Ectodermal cell (in vitro differentiated cells): ENCODE measurements around the gene BAHCC1.

Source experiments
- H3K27ac ChIP-seq: 2 replicates; pipeline ENCODE4 v1.7.0; 2013; ENCODE audit warnings: mild to moderate bottlenecking, low read depth, low read length; ENCODE audit not compliant: insufficient read depth, poor library complexity, severe bottlenecking
- H3K27me3 ChIP-seq: 2 replicates; pipeline ENCODE4 v1.7.0; 2013; ENCODE audit warnings: mild to moderate bottlenecking, low read length; ENCODE audit not compliant: insufficient read depth, control insufficient read depth, poor library complexity, severe bottlenecking
- H3K36me3 ChIP-seq: one replicate; pipeline ENCODE4 v1.7.0; 2013; ENCODE audit warnings: low read length; ENCODE audit not compliant: control insufficient read depth, insufficient read depth
- H3K4me1 ChIP-seq: one replicate; pipeline ENCODE4 v1.7.0; 2013; ENCODE audit warnings: low read length; ENCODE audit not compliant: control insufficient read depth, insufficient read depth
- H3K4me3 ChIP-seq: 2 replicates; pipeline ENCODE4 v1.7.0; 2013; ENCODE audit warnings: low read depth, low read length, control low read depth; ENCODE audit not compliant: insufficient read depth
- H3K9me3 ChIP-seq: 2 replicates; pipeline ENCODE4 v1.7.0; 2013; ENCODE audit warnings: mild to moderate bottlenecking, low read length, moderate library complexity; ENCODE audit not compliant: control insufficient read depth
- WGBS, 2 experiments: methylation state at CpG; one replicate each; pipeline ENCODE4 v1.1.7; 2013; ENCODE audit warnings: missing lambda C conversion rate in 2 of 2; 5-methylcytosine and 5-hydroxymethylcytosine counted together

The BAHCC1 gene

DNA sequence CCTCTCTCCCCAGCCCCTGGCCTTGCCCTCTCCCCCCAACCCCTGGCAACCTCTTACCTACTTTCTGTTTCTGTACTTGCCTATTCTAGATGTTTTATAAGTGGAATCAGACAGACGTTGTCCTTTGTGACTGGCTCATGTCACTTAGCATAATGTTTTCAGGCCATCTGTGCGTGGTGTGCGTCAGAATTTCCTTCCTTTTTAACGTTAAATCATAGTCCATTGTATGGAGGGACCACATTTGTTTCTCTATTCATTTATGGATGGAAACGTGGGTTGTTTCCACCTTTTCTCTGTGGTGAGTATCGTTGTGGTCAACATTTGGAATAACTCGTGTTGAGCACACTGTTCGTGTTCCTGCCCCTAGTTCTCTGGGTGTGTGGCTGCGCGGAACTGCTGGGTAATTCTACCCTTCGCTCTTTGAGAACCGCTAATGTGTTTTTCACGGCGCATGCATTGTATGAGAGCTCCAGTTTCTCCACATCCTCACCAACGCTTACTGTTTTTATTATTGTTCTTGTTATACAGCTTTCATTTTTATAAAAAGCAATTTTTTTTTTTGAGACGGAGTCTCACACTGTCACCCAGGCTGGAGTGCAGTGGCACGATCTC lies 91.0 kb downstream of the BAHCC1 start:
- 91% methylated on average over 17 of the region's 17 CpGs for WGBS, 2 experiments
- no peaks in the 10 kb centered on the region for H3K36me3 ChIP-seq
- H3K9me3 ChIP-seq, result no peaks in the 10 kb centered on the region
- H3K27me3 ChIP-seq, result peaks cover 67% of the 10 kb centered on the region
- H3K27ac ChIP-seq, result no peak overlapping the region
- peaks cover 43% of the 10 kb centered on the region for H3K4me1 ChIP-seq
- no peak overlapping the region for H3K4me3 ChIP-seq

GRCh38 chr17:81487089-81487486 lies 91.8 kb downstream of the BAHCC1 start:
- Histone ChIP-seq H3K9me3 (no peaks in the 10 kb centered on the region), H3K4me3 (peak overlapping the region; percentile 39), H3K27me3 (peaks cover 60% of the 10 kb centered on the region), H3K36me3 (no peaks in the 10 kb centered on the region), H3K4me1 (peaks cover 39% of the 10 kb centered on the region), H3K27ac (no peak overlapping the region)
- 79 to 82% methylated on average over 10 of the region's 10 CpGs for WGBS, 2 experiments

DNA sequence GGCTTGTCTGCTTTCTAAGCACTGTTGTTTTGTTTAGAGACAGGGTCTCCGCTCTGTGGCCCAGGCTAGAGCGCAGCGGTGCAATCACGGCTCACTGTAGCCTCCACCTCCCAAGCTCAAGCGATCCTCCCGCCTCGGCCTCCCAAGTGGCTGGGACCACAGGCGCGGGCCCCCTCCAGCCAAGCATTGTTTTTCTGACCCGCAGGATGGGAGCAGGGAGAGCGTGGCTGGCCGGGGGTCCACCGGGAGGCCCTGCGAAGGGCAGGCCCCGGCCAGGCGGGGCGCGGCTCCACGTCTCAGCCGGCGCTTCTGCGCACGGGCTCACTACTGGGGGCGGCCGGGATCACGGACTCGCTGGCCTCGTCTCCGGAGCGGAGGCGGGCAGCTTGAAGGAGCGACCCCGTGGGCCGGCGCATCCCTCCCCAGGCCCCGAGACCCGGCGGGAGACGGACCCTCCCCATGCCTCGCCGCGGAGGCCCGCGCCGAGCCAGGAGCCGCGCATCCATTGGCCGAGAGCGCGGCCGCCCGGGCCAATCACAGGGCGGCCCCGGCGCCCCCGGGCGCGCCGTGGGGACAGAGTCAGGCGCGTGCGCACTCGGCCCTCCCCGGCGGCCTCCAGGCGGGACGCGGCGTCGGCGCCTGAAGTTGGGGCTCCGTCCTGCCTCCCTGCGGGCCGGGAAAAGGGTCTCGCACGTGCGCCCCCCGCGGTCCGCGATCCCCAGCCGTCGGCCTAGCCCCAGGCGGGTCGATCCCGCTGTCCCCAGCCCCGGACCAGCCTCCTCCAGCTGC lies 92.4 kb downstream of the BAHCC1 start:
- no peak overlapping the region for H3K27ac ChIP-seq

DNA sequence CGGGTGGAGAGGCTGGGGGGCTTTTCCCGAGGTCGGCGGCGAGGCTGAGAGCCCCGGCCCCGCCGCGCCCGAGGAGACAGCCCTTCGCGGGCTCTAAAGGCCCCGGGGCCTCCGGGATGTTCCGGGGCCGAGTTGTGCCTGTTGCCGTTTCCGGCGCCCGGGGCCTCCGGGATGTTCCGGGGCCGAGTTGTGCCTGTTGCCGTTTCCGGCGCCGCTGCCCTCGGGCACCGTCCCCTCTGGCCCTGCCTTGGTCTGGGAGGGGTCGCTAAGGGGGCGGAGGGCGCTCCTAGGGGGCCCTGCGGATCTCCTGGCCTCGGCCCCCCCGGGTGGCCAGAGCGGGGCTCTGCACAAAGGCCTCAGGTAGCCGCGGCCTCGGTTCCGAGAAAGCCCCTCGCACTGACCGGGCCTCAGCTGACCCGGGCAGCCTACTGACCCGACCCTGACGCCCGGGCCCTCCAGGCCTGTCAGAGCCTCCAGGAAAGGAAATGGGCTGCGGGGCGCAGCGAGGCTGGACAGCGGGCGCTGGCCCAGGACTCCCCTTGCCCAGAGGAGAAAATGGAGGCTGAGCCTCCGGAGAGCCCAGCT lies 93.1 kb downstream of the BAHCC1 start:
- Histone ChIP-seq H3K4me1 (peaks cover 28% of the 10 kb centered on the region), H3K27me3 (peaks cover 47% of the 10 kb centered on the region), H3K4me3 (peak overlapping the region; percentile 39), H3K36me3 (no peaks in the 10 kb centered on the region), H3K9me3 (no peaks in the 10 kb centered on the region), H3K27ac (no peak overlapping the region)
- 38 to 41% methylated on average over 52 of the region's 52 CpGs for WGBS, 2 experiments

More for the DNA sequence above, 92.4 kb downstream of the BAHCC1 start:
- H3K27me3 ChIP-seq, result peaks cover 54% of the 10 kb centered on the region
- H3K36me3 ChIP-seq, result no peaks in the 10 kb centered on the region
- H3K4me1 ChIP-seq, result peaks cover 34% of the 10 kb centered on the region
- H3K4me3 ChIP-seq, result peak overlapping the region; percentile 39
- no peaks in the 10 kb centered on the region for H3K9me3 ChIP-seq
- 19% methylated on average over 87 of the region's 87 CpGs for WGBS, 2 experiments

GRCh38 chr17:81489012-81489997 lies 94.0 kb downstream of the BAHCC1 start:
- H3K4me3 ChIP-seq, result no peak overlapping the region
- peaks cover 39% of the 10 kb centered on the region for H3K27me3 ChIP-seq
- peaks cover 21% of the 10 kb centered on the region for H3K4me1 ChIP-seq
- no peak overlapping the region for H3K27ac ChIP-seq
- 25 to 27% methylated on average over 27 of the region's 27 CpGs for WGBS, 2 experiments
- H3K36me3 ChIP-seq, result no peaks in the 10 kb centered on the region
- no peaks in the 10 kb centered on the region for H3K9me3 ChIP-seq

DNA sequence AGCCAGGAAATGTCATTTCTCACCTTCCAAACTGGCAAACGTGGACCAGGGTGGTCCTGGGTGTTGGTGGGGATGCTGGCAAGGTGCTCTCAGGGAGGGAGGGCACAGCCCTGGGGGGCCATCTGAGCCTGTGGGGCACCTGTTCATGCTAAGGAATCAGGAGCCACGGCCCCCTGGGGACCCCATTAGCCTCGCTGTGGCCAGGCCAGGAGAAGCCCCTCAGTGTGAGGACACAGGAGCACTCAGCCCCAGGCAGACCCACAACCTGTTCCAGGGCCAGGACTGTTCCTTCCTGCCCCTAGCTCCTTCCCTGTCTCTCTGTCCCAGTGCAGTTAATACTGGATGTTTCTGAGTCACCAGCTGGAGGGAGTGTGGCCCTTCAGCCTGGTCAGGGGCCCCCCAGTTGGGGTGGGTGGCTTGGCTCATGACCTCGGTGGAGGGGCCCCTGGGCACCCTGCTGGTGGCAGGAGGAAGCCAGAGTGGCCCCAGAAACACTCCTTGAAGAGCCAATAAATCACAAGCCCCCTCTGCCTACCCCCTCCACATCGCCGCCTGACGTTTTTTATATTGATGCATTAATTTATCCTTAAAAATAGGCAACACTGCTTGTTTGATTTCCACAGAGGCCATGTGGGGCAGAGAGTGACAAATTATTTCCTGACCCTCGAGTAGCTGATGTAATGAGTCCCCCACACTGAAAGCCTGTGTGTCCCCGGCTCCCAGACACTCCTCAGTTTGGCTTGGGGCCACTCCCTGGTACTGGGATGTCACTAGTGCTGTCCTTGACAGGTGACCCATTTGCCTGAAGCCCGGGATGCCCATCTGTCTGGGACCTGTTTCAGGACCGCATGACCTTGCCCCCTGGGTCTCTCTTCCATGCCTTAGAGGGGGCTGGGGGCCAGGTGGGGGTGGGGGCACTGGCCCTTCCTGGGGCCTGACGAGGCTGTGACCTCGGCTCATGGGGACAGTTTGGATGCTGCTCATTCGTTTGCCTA lies 95.0 kb downstream of the BAHCC1 start:
- peaks cover 21% of the 10 kb centered on the region for H3K4me1 ChIP-seq
- H3K9me3 ChIP-seq, result no peaks in the 10 kb centered on the region
- WGBS, 2 experiments, result 54 to 56% methylated on average over 14 of the region's 14 CpGs
- H3K27ac ChIP-seq, result no peak overlapping the region
- H3K36me3 ChIP-seq, result no peaks in the 10 kb centered on the region
- no peak overlapping the region for H3K4me3 ChIP-seq
- peaks cover 31% of the 10 kb centered on the region for H3K27me3 ChIP-seq

DNA sequence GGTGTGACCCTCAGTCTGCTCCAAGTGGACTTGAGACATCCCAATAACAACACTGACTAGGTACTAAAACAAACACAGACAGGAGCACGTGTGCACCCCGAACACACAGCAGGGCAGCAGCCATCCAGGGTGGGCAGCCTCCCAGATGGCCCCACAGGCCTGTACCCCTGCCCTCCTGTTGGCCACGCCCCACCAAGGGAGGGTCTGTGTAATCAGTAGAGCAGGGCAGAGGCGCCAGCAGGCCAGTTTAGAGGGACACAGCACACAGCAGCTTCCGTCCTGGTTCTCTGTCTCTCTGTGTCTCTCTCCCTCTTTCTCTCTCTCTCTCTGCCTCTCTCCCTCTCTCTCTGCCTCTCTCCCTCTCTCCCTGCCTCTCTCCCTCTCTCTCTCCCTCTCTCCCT lies 95.9 kb downstream of the BAHCC1 start:
- Histone ChIP-seq H3K36me3 (no peaks in the 10 kb centered on the region), H3K4me1 (peaks cover 21% of the 10 kb centered on the region), H3K4me3 (no peak overlapping the region), H3K27ac (no peak overlapping the region), H3K27me3 (peaks cover 24% of the 10 kb centered on the region), H3K9me3 (no peaks in the 10 kb centered on the region)
- 69 to 81% methylated on average over 5 of the region's 5 CpGs for WGBS, 2 experiments

- no peaks in the 10 kb centered on the region for H3K36me3 ChIP-seq
- H3K9me3 ChIP-seq, result no peaks in the 10 kb centered on the region
- H3K27ac ChIP-seq, result no peak overlapping the region
- H3K4me1 ChIP-seq, result peaks cover 21% of the 10 kb centered on the region
- peaks cover 19% of the 10 kb centered on the region for H3K27me3 ChIP-seq
- H3K4me3 ChIP-seq, result no peak overlapping the region
- 44% methylated on average over 4 to 5 of the region's 5 CpGs for WGBS, 2 experiments
Measured at GRCh38 chr17:81491761-81492160, 96.5 kb downstream of the BAHCC1 start.

GRCh38 chr17:81492202-81492601 lies 96.9 kb downstream of the BAHCC1 start:
- 60 to 61% methylated on average over 18 of the region's 18 CpGs for WGBS, 2 experiments
- no peak overlapping the region for H3K27ac ChIP-seq
- no peaks in the 10 kb centered on the region for H3K36me3 ChIP-seq
- H3K27me3 ChIP-seq, result peaks cover 14% of the 10 kb centered on the region
- H3K4me1 ChIP-seq, result peaks cover 21% of the 10 kb centered on the region
- H3K9me3 ChIP-seq, result no peaks in the 10 kb centered on the region
- H3K4me3 ChIP-seq, result no peak overlapping the region
